Endothelial cell of umbilical vein (primary cell): ENCODE results near the gene NXPH1. TPM values are rescaled to one million over a fixed set of nuclear protein-coding genes. Genes with fewer than 3 reads are reported as not detected.

ENCODE experiments used
- BruUV-seq: library from RNA; stranded (reverse); fragments of 400-500 nt; replicated peaks from 2 replicates; lab custom pipeline; 2021; lab: Mats Ljungman, UMichigan
- CTCF ChIA-PET: fragments of 300-600, 350-600 bp; sonication (Branson Sonifier 250); formaldehyde crosslinking; loops from one replicate; lab custom pipeline; 2021; ENCODE audit warnings: antibody characterized with exemption, inconsistent platforms; lab: Charles Lee
- POLR2A ChIA-PET: fragments of 300-600, 350-600 bp; sonication (Branson Sonifier 250); formaldehyde crosslinking; loops from one replicate; lab custom pipeline; 2021; ENCODE audit warnings: antibody characterized with exemption, inconsistent platforms; lab: Charles Lee
- DNase-seq: peaks from one replicate; pipeline ENCODE4 v3.0.0-alpha.2; 2011; ENCODE audit warnings: low read depth, low spot score
- FAIRE-seq: peaks from 2 replicates; lab custom pipeline; 2011; peaks lifted over from hg19 to GRCh38; lab: Jason Lieb, UNC
- H2AFZ ChIP-seq: 2 replicates; pipeline ENCODE4 v1.6.0; 2012; ENCODE audit warnings: low read depth, low read length, control low read depth, inconsistent platforms
- H3K27ac ChIP-seq: 2 replicates; pipeline ENCODE4 v1.5.1; 2011; ENCODE audit warnings: low read depth, mild to moderate bottlenecking, control low read depth, low read length, moderate library complexity; ENCODE audit not compliant: insufficient read depth
- H3K27me3 ChIP-seq, 2 experiments: 2 replicates each; pipeline versions ENCODE4 v1.6.0 to v1.6.1; 2011; ENCODE audit warnings: low read length in 2 of 2, mixed read lengths in 1 of 2; ENCODE audit not compliant: control insufficient read depth in 2 of 2, insufficient read depth in 2 of 2
- H3K36me3 ChIP-seq, 2 experiments: 2 replicates in 1 of 2; 3 replicates in 1 of 2; pipeline ENCODE4 v1.5.1; 2011; ENCODE audit warnings: low read length in 2 of 2, mild to moderate bottlenecking in 1 of 2, moderate library complexity in 1 of 2; ENCODE audit not compliant: control insufficient read depth in 2 of 2, insufficient read depth in 2 of 2; ENCODE audit errors: extremely low read depth in 1 of 2
- H3K4me1 ChIP-seq: 3 replicates; pipeline ENCODE4 v1.5.1; 2011; ENCODE audit warnings: mild to moderate bottlenecking, low read length; ENCODE audit not compliant: control insufficient read depth, insufficient read depth; ENCODE audit errors: extremely low read depth
- H3K4me2 ChIP-seq: 2 replicates; pipeline ENCODE4 v1.6.1; 2011; ENCODE audit warnings: low read length, control low read depth, mixed read lengths; ENCODE audit not compliant: insufficient read depth
- H3K4me3 ChIP-seq, 3 experiments: fragments of 200-600 bp in 1 of 3; sonication (generic), shearing (Covaris generic) in 1 of 3; replicated peaks in 1 of 3; 2 replicates each; pipeline ENCODE4 v1.5.1; 2011 to 2016; ENCODE audit warnings: control low read depth in 3 of 3, low read length in 3 of 3, mild to moderate bottlenecking in 2 of 3, inconsistent platforms in 1 of 3, low read depth in 1 of 3, moderate library complexity in 1 of 3; ENCODE audit not compliant: insufficient read depth in 1 of 3
- H3K79me2 ChIP-seq: 2 replicates; pipeline ENCODE4 v1.6.0; 2012; ENCODE audit warnings: low read length, inconsistent platforms; ENCODE audit not compliant: control insufficient read depth, insufficient read depth
- H3K9ac ChIP-seq: replicated peaks from 2 replicates; pipeline ENCODE3; 2011; ENCODE audit warnings: low read length, control low read depth; ENCODE audit not compliant: insufficient read depth; ENCODE audit errors: extremely low read depth
- H3K9me1 ChIP-seq: replicated peaks from 3 replicates; pipeline ENCODE4 v1.6.0; 2011; ENCODE audit warnings: mild to moderate bottlenecking, low read length; ENCODE audit not compliant: control insufficient read depth, insufficient read depth; ENCODE audit errors: extremely low read depth
- H3K9me3 ChIP-seq: replicated peaks from 2 replicates; pipeline ENCODE4 v1.5.1; 2012; ENCODE audit warnings: low read length, inconsistent platforms; ENCODE audit not compliant: control insufficient read depth, insufficient read depth
- H4K20me1 ChIP-seq: replicated peaks from 2 replicates; pipeline ENCODE3; 2011; ENCODE audit warnings: mild to moderate bottlenecking, low read length; ENCODE audit not compliant: control insufficient read depth, insufficient read depth; ENCODE audit errors: extremely low read depth
- EZH2 ChIP-seq: IDR thresholded peaks from 2 replicates; pipeline ENCODE4 v1.6.1; 2012; ENCODE audit warnings: borderline replicate concordance, low read depth, mild to moderate bottlenecking, moderate library complexity, low read length, inconsistent platforms; ENCODE audit not compliant: severe bottlenecking
- FOS ChIP-seq: IDR thresholded peaks from 2 replicates; pipeline ENCODE4 v1.6.1; 2011; ENCODE audit warnings: mild to moderate bottlenecking, low read length, moderate library complexity, borderline replicate concordance; ENCODE audit not compliant: insufficient read depth
- GATA2 ChIP-seq: IDR thresholded peaks from 2 replicates; pipeline ENCODE4 v1.7.0; 2011; ENCODE audit warnings: low read depth, mild to moderate bottlenecking, moderate library complexity, mixed read lengths, low read length; ENCODE audit not compliant: insufficient read length, insufficient read depth
- JUN ChIP-seq: IDR thresholded peaks from 2 replicates; pipeline ENCODE4 v1.6.1; 2011; ENCODE audit warnings: borderline replicate concordance, low read depth; ENCODE audit not compliant: insufficient read length, insufficient read depth
- MAX ChIP-seq: IDR thresholded peaks from 2 replicates; pipeline ENCODE4 v1.6.1; 2011; ENCODE audit not compliant: insufficient read depth, insufficient read length
- MYC ChIP-seq: IDR thresholded peaks from one replicate; pipeline ENCODE4 v1.6.1; 2011; ENCODE audit warnings: mild to moderate bottlenecking, low read depth, low read length
- POLR2A ChIP-seq: IDR thresholded peaks from 2 replicates; pipeline ENCODE4 v1.6.1; 2012; ENCODE audit warnings: low read depth, mild to moderate bottlenecking, control low read depth, low read length
- POLR2AphosphoS5 ChIP-seq: IDR thresholded peaks from 2 replicates; pipeline ENCODE4 v1.6.1; 2012; ENCODE audit warnings: low read depth, mild to moderate bottlenecking, control low read depth, low read length, moderate library complexity; ENCODE audit not compliant: insufficient read depth
- dilution Hi-C: fragments of 300-500 bp; cut with MboI; formaldehyde crosslinking; loops from one replicate; pipeline ENCODE4 v1.15.0; 2019; ENCODE audit warnings: low sequenced_read_pairs; ENCODE audit not compliant: extremely low pct_ligation_motif_present
- intact Hi-C: fragments of 100-400 bp; cut with micrococcal nuclease; formaldehyde crosslinking; loops from one replicate; pipeline ENCODE4 v1.10.0; 2022
- polyA plus RNA-seq, 4 experiments: library from polyadenylated mRNA; depleted of rRNA in 3 of 4; stranded (reverse) in 3 of 4; unstranded in 1 of 4; fragments of >200 nt; gene quantifications; 2 replicates each; pipeline versions ENCODE4 v1.2.1 to v1.2.3, GENCODE V29; 2011 to 2012; ENCODE audit warnings: missing spikeins in 1 of 4
- total RNA-seq: library from RNA; stranded (reverse); gene quantifications from 2 replicates; pipeline ENCODE4 v1.2.3, GENCODE V29; 2021
- TF ChIP-seq, protein P1 (sequence below), 2 donors: IDR thresholded peaks; 1 replicate in 1 of 2; 2 replicates in 1 of 2; pipeline ENCODE4 v1.5.1; 2011; ENCODE audit warnings: low read length in 2 of 2, mild to moderate bottlenecking in 2 of 2, moderate library complexity in 2 of 2, control low read depth in 1 of 2, inconsistent platforms in 1 of 2, low read depth in 1 of 2; ENCODE audit not compliant: insufficient read depth in 1 of 2; ENCODE audit errors: extremely low read depth in 1 of 2

NXPH1 gene
- total and polyA plus RNA-seq, 2 donors (not counting 3 experiments of a cell fraction or from before 2014, with no cell fraction given) = not detected

DNA sequence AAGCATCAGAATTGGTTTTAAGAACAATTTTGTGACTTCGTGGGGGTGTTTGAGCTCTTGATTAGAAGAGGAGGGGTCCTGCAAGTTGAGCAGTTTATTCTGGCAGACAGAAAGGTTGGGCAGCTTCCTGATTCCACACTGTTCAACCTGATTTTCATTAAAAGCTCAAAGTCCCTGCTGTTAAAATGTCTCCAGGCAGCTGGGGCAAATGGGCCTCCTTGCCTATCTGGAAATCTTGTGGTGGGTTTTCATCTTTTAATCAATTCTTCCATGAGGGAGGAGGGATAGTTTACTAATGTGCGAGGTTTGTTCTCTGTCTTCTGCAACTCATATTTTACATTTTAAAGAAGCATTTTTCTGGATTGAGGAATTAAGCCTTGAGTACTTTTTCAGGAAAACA is 276.7 kb downstream of the NXPH1 start:
- Histone ChIP-seq H3K4me2 (no peak overlapping the region), H3K9me3 (peaks cover 3% of the 10 kb centered on the region), H4K20me1 (no peaks in the 10 kb centered on the region), H3K9me1 (no peaks in the 10 kb centered on the region), H3K4me3 (no peak overlapping the region), H3K36me3 (no peaks in the 10 kb centered on the region), H3K27ac (no peak overlapping the region), H2AFZ (no peak overlapping the region), H3K27me3 (no peaks in the 10 kb centered on the region), H3K79me2 (no peaks in the 10 kb centered on the region), H3K9ac (no peak overlapping the region), H3K4me1 (no peaks in the 10 kb centered on the region)
- FAIRE-seq (no peak), DNase-seq (no peak)
- intact Hi-C loops = no loop called here
- BruUV-seq = no TSS peak
- dilution Hi-C loops = no loop called here
- ChIA-PET POLR2A (no interaction called here), CTCF (no interaction called here)
- TF ChIP-seq GATA2 = no peak
- TF ChIP-seq, protein P1, sequence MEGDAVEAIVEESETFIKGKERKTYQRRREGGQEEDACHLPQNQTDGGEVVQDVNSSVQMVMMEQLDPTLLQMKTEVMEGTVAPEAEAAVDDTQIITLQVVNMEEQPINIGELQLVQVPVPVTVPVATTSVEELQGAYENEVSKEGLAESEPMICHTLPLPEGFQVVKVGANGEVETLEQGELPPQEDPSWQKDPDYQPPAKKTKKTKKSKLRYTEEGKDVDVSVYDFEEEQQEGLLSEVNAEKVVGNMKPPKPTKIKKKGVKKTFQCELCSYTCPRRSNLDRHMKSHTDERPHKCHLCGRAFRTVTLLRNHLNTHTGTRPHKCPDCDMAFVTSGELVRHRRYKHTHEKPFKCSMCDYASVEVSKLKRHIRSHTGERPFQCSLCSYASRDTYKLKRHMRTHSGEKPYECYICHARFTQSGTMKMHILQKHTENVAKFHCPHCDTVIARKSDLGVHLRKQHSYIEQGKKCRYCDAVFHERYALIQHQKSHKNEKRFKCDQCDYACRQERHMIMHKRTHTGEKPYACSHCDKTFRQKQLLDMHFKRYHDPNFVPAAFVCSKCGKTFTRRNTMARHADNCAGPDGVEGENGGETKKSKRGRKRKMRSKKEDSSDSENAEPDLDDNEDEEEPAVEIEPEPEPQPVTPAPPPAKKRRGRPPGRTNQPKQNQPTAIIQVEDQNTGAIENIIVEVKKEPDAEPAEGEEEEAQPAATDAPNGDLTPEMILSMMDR (IDR thresholded peaks at IDR 0.05; ENCODE audit: extremely low read depth in 1 of 2, insufficient read depth in 1 of 2, low read depth in 1 of 2, low read length in 2 of 2) = no peak
- TF ChIP-seq JUN = no peak
- no peak for TF ChIP-seq POLR2AphosphoS5
- TF ChIP-seq FOS = no peak
- TF ChIP-seq POLR2A = no peak
- no peak for TF ChIP-seq MYC
- TF ChIP-seq MAX = no peak
- no peak for TF ChIP-seq EZH2
